AG04450 (cell line): ENCODE results near the gene CRAMP1. TPM values are rescaled to one million over a fixed set of nuclear protein-coding genes. Genes with fewer than 3 reads are reported as not detected.

Experiments
- CTCF ChIA-PET: fragments of 300-600, 350-600 bp; formaldehyde crosslinking; extraction: SDS; loops from one replicate; lab custom pipeline; 2022; ENCODE audit warnings: antibody characterized with exemption, inconsistent platforms; lab: Charles Lee
- POLR2A ChIA-PET: fragments of 350-600 bp; formaldehyde crosslinking; extraction: SDS; loops from one replicate; lab custom pipeline; 2021; ENCODE audit warnings: antibody characterized with exemption, inconsistent platforms; lab: Yijun Ruan, JAX
- DNase-seq: peaks from one replicate; pipeline ENCODE4 v3.0.0-alpha.2; 2011; ENCODE audit warnings: low read depth, low spot score
- H3K27ac ChIP-seq: one replicate; pipeline ENCODE4 v1.5.1; 2012; ENCODE audit warnings: low read depth, low read length, control low read depth
- H3K27me3 ChIP-seq: one replicate; pipeline ENCODE4 v1.6.0; 2012; ENCODE audit warnings: low read length; ENCODE audit not compliant: control insufficient read depth, insufficient read depth
- H3K4me3 ChIP-seq: 2 replicates; pipeline ENCODE4 v1.5.1; 2011; ENCODE audit warnings: mild to moderate bottlenecking, low read depth, low read length, control low read depth
- H3K9me3 ChIP-seq: 2 replicates; pipeline ENCODE4 v1.5.1; 2012; ENCODE audit warnings: low read length; ENCODE audit not compliant: control insufficient read depth, insufficient read depth
- polyA plus RNA-seq: library from polyadenylated mRNA; depleted of rRNA; stranded (reverse); fragments of >200 nt; gene quantifications from 2 replicates; pipeline ENCODE4 v1.2.3, GENCODE V29; 2011
- TF ChIP-seq, protein P1 (sequence below): IDR thresholded peaks from 2 replicates; pipeline ENCODE4 v1.5.1; 2011; ENCODE audit warnings: low read depth, low read length, control low read depth, inconsistent platforms

Gene CRAMP1
- polyA plus RNA-seq, 1 experiment = 7.8 TPM

DNA sequence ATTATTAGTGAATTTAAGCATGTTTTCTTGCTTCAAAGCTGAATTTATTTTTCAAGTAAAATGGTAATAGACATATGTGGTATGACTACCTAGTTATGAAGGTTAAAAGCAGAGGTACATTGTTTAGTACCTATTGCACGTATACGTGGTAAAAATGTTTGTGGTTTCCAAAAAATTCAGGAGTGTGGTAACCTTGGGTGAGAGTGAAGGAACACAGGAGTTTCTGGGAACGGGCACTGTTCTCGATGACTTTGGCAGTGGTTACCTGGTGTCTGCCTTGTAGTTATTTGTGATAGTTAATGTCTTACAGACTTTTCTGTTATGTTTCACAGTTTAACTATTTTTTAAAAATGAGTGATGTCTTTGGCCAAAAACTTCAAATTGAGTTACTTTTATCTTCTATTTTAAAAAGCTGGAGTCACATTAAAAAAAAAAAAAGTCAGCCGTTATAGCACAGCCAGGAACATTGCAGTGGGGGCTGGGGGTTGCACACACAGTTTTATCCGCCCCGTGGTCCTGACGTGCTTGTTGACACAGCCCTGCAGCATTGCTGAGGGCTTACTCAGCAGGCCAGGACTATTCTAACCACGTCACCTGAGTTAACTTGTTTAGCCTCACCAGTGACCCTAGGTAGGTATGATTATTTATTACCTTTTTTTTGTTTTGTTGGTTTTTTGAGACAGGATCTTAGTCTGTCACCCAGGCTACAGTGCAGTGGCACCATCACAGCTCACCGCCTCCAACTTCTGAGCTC, 76.8 kb downstream of the CRAMP1 start:
- DNase-seq = no peak
- H3K27me3 ChIP-seq = no peaks in the 10 kb centered on the region
- CTCF ChIA-PET = interaction anchor here (4.0 kb wide), 1 partner anchor 17 kb away, joined by 29 read pairs; the partner anchor contains the start of gene MAPK8IP3
- POLR2A ChIA-PET = no interaction called here
- TF ChIP-seq, protein P1, sequence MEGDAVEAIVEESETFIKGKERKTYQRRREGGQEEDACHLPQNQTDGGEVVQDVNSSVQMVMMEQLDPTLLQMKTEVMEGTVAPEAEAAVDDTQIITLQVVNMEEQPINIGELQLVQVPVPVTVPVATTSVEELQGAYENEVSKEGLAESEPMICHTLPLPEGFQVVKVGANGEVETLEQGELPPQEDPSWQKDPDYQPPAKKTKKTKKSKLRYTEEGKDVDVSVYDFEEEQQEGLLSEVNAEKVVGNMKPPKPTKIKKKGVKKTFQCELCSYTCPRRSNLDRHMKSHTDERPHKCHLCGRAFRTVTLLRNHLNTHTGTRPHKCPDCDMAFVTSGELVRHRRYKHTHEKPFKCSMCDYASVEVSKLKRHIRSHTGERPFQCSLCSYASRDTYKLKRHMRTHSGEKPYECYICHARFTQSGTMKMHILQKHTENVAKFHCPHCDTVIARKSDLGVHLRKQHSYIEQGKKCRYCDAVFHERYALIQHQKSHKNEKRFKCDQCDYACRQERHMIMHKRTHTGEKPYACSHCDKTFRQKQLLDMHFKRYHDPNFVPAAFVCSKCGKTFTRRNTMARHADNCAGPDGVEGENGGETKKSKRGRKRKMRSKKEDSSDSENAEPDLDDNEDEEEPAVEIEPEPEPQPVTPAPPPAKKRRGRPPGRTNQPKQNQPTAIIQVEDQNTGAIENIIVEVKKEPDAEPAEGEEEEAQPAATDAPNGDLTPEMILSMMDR = no peak
- no peak overlapping the region for H3K27ac ChIP-seq
- no peak overlapping the region for H3K4me3 ChIP-seq
- H3K9me3 ChIP-seq = peaks cover 8% of the 10 kb centered on the region

DNA sequence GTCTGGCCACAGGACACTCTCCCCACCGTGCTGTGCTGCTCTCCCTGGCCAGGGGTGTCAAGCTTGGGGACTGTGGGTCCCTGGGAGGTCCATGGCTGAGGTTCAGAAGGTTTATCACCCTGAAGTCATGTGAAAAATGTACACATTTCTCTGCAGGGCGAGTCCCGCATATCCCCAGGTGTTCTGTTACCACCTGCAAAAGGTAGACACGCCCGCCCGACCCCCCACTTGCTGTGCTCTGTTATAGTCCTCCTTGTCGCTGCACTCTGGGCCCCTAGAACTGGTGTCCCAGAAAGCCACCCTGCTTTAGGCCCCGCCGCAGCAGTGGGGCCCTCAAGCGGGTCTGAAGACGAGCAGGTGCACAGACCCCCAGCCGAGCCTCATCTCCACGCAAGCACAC, 77.7 kb downstream of the CRAMP1 start:
- TF ChIP-seq, protein P1 = no peak
- peaks cover 8% of the 10 kb centered on the region for H3K9me3 ChIP-seq
- no peak overlapping the region for H3K4me3 ChIP-seq
- CTCF ChIA-PET = interaction anchor here (4.0 kb wide), 1 partner anchor 17 kb away, joined by 29 read pairs; the partner anchor contains the start of gene MAPK8IP3
- H3K27me3 ChIP-seq = no peaks in the 10 kb centered on the region
- DNase-seq = no peak
- H3K27ac ChIP-seq = no peak overlapping the region
- POLR2A ChIA-PET = no interaction called here

DNA sequence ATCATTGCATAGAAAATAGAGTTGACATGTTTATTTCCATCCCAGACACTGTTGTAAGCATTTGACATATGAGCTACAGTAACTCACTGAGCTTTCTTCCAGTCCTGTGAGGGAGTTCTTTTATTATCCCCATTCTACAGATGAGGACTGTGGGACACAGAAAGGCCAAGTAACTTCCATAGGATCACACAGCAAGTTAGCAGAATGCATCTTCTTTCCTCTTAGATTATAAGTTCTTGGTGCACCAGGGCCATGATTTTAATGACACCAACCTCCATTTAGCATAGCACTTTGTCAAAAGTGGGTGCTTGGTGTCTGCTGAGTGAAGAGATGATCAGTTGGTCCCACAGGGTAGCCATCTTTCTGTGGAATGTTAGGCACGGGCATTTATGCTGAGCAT, 78.7 kb downstream of the CRAMP1 start:
- Histone ChIP-seq H3K27me3 (no peaks in the 10 kb centered on the region), H3K4me3 (no peak overlapping the region), H3K9me3 (peaks cover 8% of the 10 kb centered on the region), H3K27ac (no peak overlapping the region)
- CTCF ChIA-PET = interaction anchor here (0.8 to 4.0 kb wide), 2 partner anchors 13 to 16 kb away, joined by 4 to 29 read pairs; partner anchors contain the start of genes JPT2 and MAPK8IP3
- DNase-seq = no peak
- TF ChIP-seq, protein P1 = no peak
- POLR2A ChIA-PET = interaction anchor here (0.9 kb wide), 1 partner anchor 13 kb away, joined by 3 read pairs; the partner anchor contains the start of gene JPT2

DNA sequence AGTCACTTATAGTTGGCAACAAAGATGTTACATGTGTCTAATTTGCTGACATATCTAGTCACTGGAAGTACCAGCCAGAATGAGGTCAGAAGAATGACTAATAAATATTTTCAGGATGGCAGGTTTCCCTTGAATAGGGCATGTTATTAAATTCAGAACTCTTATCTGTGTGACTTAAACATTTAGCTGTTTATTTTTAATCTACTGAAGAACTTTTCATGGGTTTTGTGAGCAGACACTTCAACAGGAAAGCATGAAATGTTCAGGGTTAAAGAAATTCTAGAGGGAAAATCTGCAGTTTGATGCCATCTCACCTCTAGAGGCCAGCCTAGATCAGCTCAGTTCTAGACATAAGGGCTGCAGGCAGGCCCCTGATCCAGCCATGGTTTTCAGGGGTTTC, 79.1 kb downstream of the CRAMP1 start:
- H3K27ac ChIP-seq = no peak overlapping the region
- ChIA-PET POLR2A (interaction anchor here (0.9 kb wide), 1 partner anchor 14 kb away, joined by 3 read pairs; the partner anchor contains the start of gene JPT2), CTCF (interaction anchor here (0.8 to 4.0 kb wide), 2 partner anchors 14 to 15 kb away, joined by 4 to 29 read pairs; partner anchors contain the start of genes JPT2 and MAPK8IP3)
- no peaks in the 10 kb centered on the region for H3K27me3 ChIP-seq
- DNase-seq = no peak
- TF ChIP-seq, protein P1 = peak; percentile 33
- no peak overlapping the region for H3K4me3 ChIP-seq
- peaks cover 8% of the 10 kb centered on the region for H3K9me3 ChIP-seq

DNA sequence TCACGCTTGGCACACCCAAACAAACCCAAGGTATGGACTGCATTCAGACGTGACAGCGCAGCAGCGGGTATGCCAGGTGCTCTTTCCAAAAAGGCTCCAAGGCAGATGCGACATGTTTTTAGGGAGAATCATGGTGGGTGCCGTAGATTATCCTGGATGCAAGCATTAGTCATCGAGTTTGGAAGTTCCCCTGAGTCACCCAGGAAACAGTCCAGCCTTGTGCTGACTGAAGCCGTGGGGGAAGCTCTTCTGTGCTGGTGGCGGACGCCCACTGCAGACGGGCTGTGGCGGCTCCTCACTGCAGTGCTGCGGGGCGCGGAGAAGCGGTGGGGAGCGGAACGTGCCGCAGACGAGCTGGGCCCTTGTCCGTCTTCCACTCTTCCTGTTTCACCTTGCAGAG, 79.8 kb downstream of the CRAMP1 start:
- TF ChIP-seq, protein P1 = no peak
- CTCF ChIA-PET = interaction anchor here (0.6 to 4.0 kb wide), 2 partner anchors 14 to 104 kb away, joined by 6 to 29 read pairs; partner anchors contain the start of gene MAPK8IP3
- H3K4me3 ChIP-seq = no peak overlapping the region
- POLR2A ChIA-PET = no interaction called here
- no peak for DNase-seq
- H3K27me3 ChIP-seq = no peaks in the 10 kb centered on the region
- H3K27ac ChIP-seq = peak overlapping the region; percentile 21
- peaks cover 8% of the 10 kb centered on the region for H3K9me3 ChIP-seq
